ENCODE measurements around the gene HAUS1.

HAUS1 gene

GRCh38 chr18:46164920-46165319 lies 60.7 kb downstream of the HAUS1 start:
- H3K4me3 ChIP-seq (ENCODE audit: low read depth, low read length): no peak overlapping the region
- TF ChIP-seq MAX (IDR thresholded peaks at IDR 0.05; ENCODE audit: low read depth, low read length) (no peak), MYC (IDR thresholded peaks at IDR 0.05; ENCODE audit: low read depth, low read length) (no peak), POLR2A (IDR thresholded peaks at IDR 0.05; ENCODE audit: extremely low read depth, insufficient read length) (no peak), CTCF (IDR thresholded peaks at IDR 0.05; ENCODE audit: low read depth, low read length) (no peak)
- DNase-seq (ENCODE audit: low read depth): no peak

- no peak for TF ChIP-seq CTCF (IDR thresholded peaks at IDR 0.05; ENCODE audit: low read depth, low read length)
- TF ChIP-seq POLR2A (IDR thresholded peaks at IDR 0.05; ENCODE audit: extremely low read depth, insufficient read length): no peak
- no peak for TF ChIP-seq MAX (IDR thresholded peaks at IDR 0.05; ENCODE audit: low read depth, low read length)
- TF ChIP-seq MYC (IDR thresholded peaks at IDR 0.05; ENCODE audit: low read depth, low read length): no peak
- no peak overlapping the region for H3K4me3 ChIP-seq (ENCODE audit: low read depth, low read length)
- DNase-seq (ENCODE audit: low read depth): no peak
Measured at GRCh38 chr18:46166261-46166970, 62.2 kb downstream of the HAUS1 start.

GRCh38 chr18:46167971-46168370 lies 63.8 kb downstream of the HAUS1 start:
- no peak for TF ChIP-seq MYC (IDR thresholded peaks at IDR 0.05; ENCODE audit: low read depth, low read length)
- TF ChIP-seq POLR2A (IDR thresholded peaks at IDR 0.05; ENCODE audit: extremely low read depth, insufficient read length): no peak
- no peak for TF ChIP-seq CTCF (IDR thresholded peaks at IDR 0.05; ENCODE audit: low read depth, low read length)
- no peak for TF ChIP-seq MAX (IDR thresholded peaks at IDR 0.05; ENCODE audit: low read depth, low read length)
- peak; percentile 37 for DNase-seq (ENCODE audit: low read depth)
- no peak overlapping the region for H3K4me3 ChIP-seq (ENCODE audit: low read depth, low read length)

- no peak overlapping the region for H3K4me3 ChIP-seq (ENCODE audit: low read depth, low read length)
- TF ChIP-seq CTCF (IDR thresholded peaks at IDR 0.05; ENCODE audit: low read depth, low read length) (no peak), MYC (IDR thresholded peaks at IDR 0.05; ENCODE audit: low read depth, low read length) (no peak), POLR2A (IDR thresholded peaks at IDR 0.05; ENCODE audit: extremely low read depth, insufficient read length) (no peak), MAX (IDR thresholded peaks at IDR 0.05; ENCODE audit: low read depth, low read length) (no peak)
- DNase-seq (ENCODE audit: low read depth): peak; percentile 41
Measured at GRCh38 chr18:46169464-46169941, 65.3 kb downstream of the HAUS1 start.

GRCh38 chr18:46171331-46171730 lies 67.1 kb downstream of the HAUS1 start:
- DNase-seq (ENCODE audit: low read depth): no peak
- no peak overlapping the region for H3K4me3 ChIP-seq (ENCODE audit: low read depth, low read length)
- no peak for TF ChIP-seq POLR2A (IDR thresholded peaks at IDR 0.05; ENCODE audit: extremely low read depth, insufficient read length)
- no peak for TF ChIP-seq CTCF (IDR thresholded peaks at IDR 0.05; ENCODE audit: low read depth, low read length)
- no peak for TF ChIP-seq MYC (IDR thresholded peaks at IDR 0.05; ENCODE audit: low read depth, low read length)
- no peak for TF ChIP-seq MAX (IDR thresholded peaks at IDR 0.05; ENCODE audit: low read depth, low read length)
